ENCODE measurements around the gene KLRG1. TPM values are rescaled to one million over a fixed set of nuclear protein-coding genes. Genes with fewer than 3 reads are reported as not detected.

KLRG1 gene
- total RNA-seq, 1 donor from 2014 or later, result 8.0 TPM

- no peak for TF ChIP-seq CTCF (IDR thresholded peaks at IDR 0.05; ENCODE audit: unreplicated experiment)
- no peak for DNase-seq (ENCODE audit: low spot score, unreplicated experiment)
- no peak overlapping the region for H3K4me3 Mint-ChIP-seq (ENCODE audit: low read depth)
- no peaks in the 10 kb centered on the region for H3K9me3 Mint-ChIP-seq (ENCODE audit: low read depth)
- H3K36me3 Mint-ChIP-seq (ENCODE audit: insufficient read depth), result peaks cover 1% of the 10 kb centered on the region
- no peaks in the 10 kb centered on the region for H3K4me1 Mint-ChIP-seq (ENCODE audit: low read depth)
- H3K27me3 Mint-ChIP-seq, result no peaks in the 10 kb centered on the region
- no peak overlapping the region for H3K27ac Mint-ChIP-seq
Measured at GRCh38 chr12:8985213-8985754, 4.1 kb upstream of the KLRG1 start.

GRCh38 chr12:8987163-8987562 lies 2.2 kb upstream of the KLRG1 start:
- Mint-ChIP-seq H3K27ac (no peak overlapping the region), H3K4me3 (ENCODE audit: low read depth) (no peak overlapping the region), H3K4me1 (ENCODE audit: low read depth) (no peaks in the 10 kb centered on the region), H3K9me3 (ENCODE audit: low read depth) (no peaks in the 10 kb centered on the region), H3K36me3 (ENCODE audit: insufficient read depth) (peaks cover 1% of the 10 kb centered on the region), H3K27me3 (no peaks in the 10 kb centered on the region)
- DNase-seq (ENCODE audit: low spot score, unreplicated experiment), result no peak
- no peak for TF ChIP-seq CTCF (IDR thresholded peaks at IDR 0.05; ENCODE audit: unreplicated experiment)

GRCh38 chr12:8987685-8988084 lies 1.7 kb upstream of the KLRG1 start:
- no peak for DNase-seq (ENCODE audit: low spot score, unreplicated experiment)
- Mint-ChIP-seq H3K27me3 (no peaks in the 10 kb centered on the region), H3K4me3 (ENCODE audit: low read depth) (no peak overlapping the region), H3K27ac (no peak overlapping the region), H3K9me3 (ENCODE audit: low read depth) (no peaks in the 10 kb centered on the region), H3K36me3 (ENCODE audit: insufficient read depth) (peaks cover 1% of the 10 kb centered on the region), H3K4me1 (ENCODE audit: low read depth) (no peaks in the 10 kb centered on the region)
- no peak for TF ChIP-seq CTCF (IDR thresholded peaks at IDR 0.05; ENCODE audit: unreplicated experiment)

- DNase-seq (ENCODE audit: low spot score, unreplicated experiment), result no peak
- Mint-ChIP-seq H3K36me3 (ENCODE audit: insufficient read depth) (no peaks in the 10 kb centered on the region), H3K4me3 (ENCODE audit: low read depth) (no peak overlapping the region), H3K4me1 (ENCODE audit: low read depth) (no peaks in the 10 kb centered on the region), H3K27ac (no peak overlapping the region), H3K27me3 (no peaks in the 10 kb centered on the region), H3K9me3 (ENCODE audit: low read depth) (no peaks in the 10 kb centered on the region)
- no peak for TF ChIP-seq CTCF (IDR thresholded peaks at IDR 0.05; ENCODE audit: unreplicated experiment)
Measured at GRCh38 chr12:8991371-8992345, 2.3 kb downstream of the KLRG1 start.

- Mint-ChIP-seq H3K36me3 (ENCODE audit: insufficient read depth) (no peaks in the 10 kb centered on the region), H3K27ac (no peak overlapping the region), H3K27me3 (no peaks in the 10 kb centered on the region), H3K4me1 (ENCODE audit: low read depth) (no peaks in the 10 kb centered on the region), H3K9me3 (ENCODE audit: low read depth) (no peaks in the 10 kb centered on the region), H3K4me3 (ENCODE audit: low read depth) (no peak overlapping the region)
- DNase-seq (ENCODE audit: low spot score, unreplicated experiment), result no peak
- TF ChIP-seq CTCF (IDR thresholded peaks at IDR 0.05; ENCODE audit: unreplicated experiment), result no peak
Measured at GRCh38 chr12:8993827-8994226, 4.5 kb downstream of the KLRG1 start.

Data from progenitor cell of endocrine pancreas (in vitro differentiated cells).